Measurements from ENCODE around the gene WDR70. TPM values are rescaled to one million over a fixed set of nuclear protein-coding genes. Genes with fewer than 3 reads are reported as not detected.

Gene WDR70
- total RNA-seq, 1 experiment from 2014 or later: 55.2 TPM

- no TSS peak for BruUV-seq (replicated peaks)
- intact Hi-C loops (cut with micrococcal nuclease; ENCODE audit: unreplicated experiment): no loop called here
- H3K4me1 ChIP-seq (ENCODE audit: insufficient read depth, low read length, poor library complexity, severe bottlenecking): peaks cover 3% of the 10 kb centered on the region
- CTCF ChIA-PET: no interaction called here
- no peak overlapping the region for H3K27ac ChIP-seq (ENCODE audit: low read depth, low read length, poor library complexity, severe bottlenecking)
- no peak overlapping the region for H3K4me3 ChIP-seq (ENCODE audit: low read depth, low read length, poor library complexity, severe bottlenecking)
- DNase-seq (ENCODE audit: low spot score): no peak
- peaks cover 5% of the 10 kb centered on the region for H3K9me3 ChIP-seq (ENCODE audit: low read depth, low read length, poor library complexity, severe bottlenecking)
- no peak for TF ChIP-seq EZH2 (IDR thresholded peaks at IDR 0.05; ENCODE audit: borderline replicate concordance, low read depth, low read length, poor library complexity, severe bottlenecking)
- no peak for TF ChIP-seq CTCF (conservative IDR thresholded peaks at IDR 0.05; ENCODE audit: low read depth, low read length)
- H3K27me3 ChIP-seq (replicated peaks; ENCODE audit: insufficient read depth, low read depth, low read length, poor library complexity): no peaks in the 10 kb centered on the region
- POLR2A ChIA-PET (ENCODE audit: low non-redundant PET): no interaction called here
- no peaks in the 10 kb centered on the region for H3K36me3 ChIP-seq (ENCODE audit: insufficient read depth, low read length, poor library complexity, severe bottlenecking)
Measured at GRCh38 chr5:37754976-37755375, 375.9 kb downstream of the WDR70 start.

- intact Hi-C loops (cut with micrococcal nuclease; ENCODE audit: unreplicated experiment): no loop called here
- DNase-seq (ENCODE audit: low spot score): no peak
- ChIA-PET CTCF (no interaction called here), POLR2A (ENCODE audit: low non-redundant PET) (no interaction called here)
- H3K27ac ChIP-seq (ENCODE audit: low read depth, low read length, poor library complexity, severe bottlenecking): no peak overlapping the region
- peaks cover 3% of the 10 kb centered on the region for H3K4me1 ChIP-seq (ENCODE audit: insufficient read depth, low read length, poor library complexity, severe bottlenecking)
- TF ChIP-seq EZH2 (IDR thresholded peaks at IDR 0.05; ENCODE audit: borderline replicate concordance, low read depth, low read length, poor library complexity, severe bottlenecking) (no peak), CTCF (conservative IDR thresholded peaks at IDR 0.05; ENCODE audit: low read depth, low read length) (no peak)
- H3K4me3 ChIP-seq (ENCODE audit: low read depth, low read length, poor library complexity, severe bottlenecking): no peak overlapping the region
- no peaks in the 10 kb centered on the region for H3K36me3 ChIP-seq (ENCODE audit: insufficient read depth, low read length, poor library complexity, severe bottlenecking)
- no TSS peak for BruUV-seq (replicated peaks)
- peaks cover 5% of the 10 kb centered on the region for H3K9me3 ChIP-seq (ENCODE audit: low read depth, low read length, poor library complexity, severe bottlenecking)
- no peaks in the 10 kb centered on the region for H3K27me3 ChIP-seq (replicated peaks; ENCODE audit: insufficient read depth, low read depth, low read length, poor library complexity)
Measured at GRCh38 chr5:37755581-37755980, 376.5 kb downstream of the WDR70 start.

- DNase-seq (ENCODE audit: low spot score): no peak
- H3K27me3 ChIP-seq (replicated peaks; ENCODE audit: insufficient read depth, low read depth, low read length, poor library complexity): no peaks in the 10 kb centered on the region
- H3K36me3 ChIP-seq (ENCODE audit: insufficient read depth, low read length, poor library complexity, severe bottlenecking): no peaks in the 10 kb centered on the region
- H3K4me3 ChIP-seq (ENCODE audit: low read depth, low read length, poor library complexity, severe bottlenecking): no peak overlapping the region
- no peak for TF ChIP-seq CTCF (conservative IDR thresholded peaks at IDR 0.05; ENCODE audit: low read depth, low read length)
- no peak for TF ChIP-seq EZH2 (IDR thresholded peaks at IDR 0.05; ENCODE audit: borderline replicate concordance, low read depth, low read length, poor library complexity, severe bottlenecking)
- no peak overlapping the region for H3K27ac ChIP-seq (ENCODE audit: low read depth, low read length, poor library complexity, severe bottlenecking)
- peaks cover 3% of the 10 kb centered on the region for H3K4me1 ChIP-seq (ENCODE audit: insufficient read depth, low read length, poor library complexity, severe bottlenecking)
- BruUV-seq (replicated peaks): no TSS peak
- ChIA-PET CTCF (no interaction called here), POLR2A (ENCODE audit: low non-redundant PET) (interaction anchor here (0.6 kb wide), 1 partner anchor 190 kb away, joined by 3 read pairs; no protein-coding TSS in a partner anchor)
- peaks cover 5% of the 10 kb centered on the region for H3K9me3 ChIP-seq (ENCODE audit: low read depth, low read length, poor library complexity, severe bottlenecking)
- intact Hi-C loops (cut with micrococcal nuclease; ENCODE audit: unreplicated experiment): no loop called here
Measured at GRCh38 chr5:37756248-37756647, 377.1 kb downstream of the WDR70 start.
